IMR-90 (cell line): Measurements from ENCODE around the gene MGAT5B. TPM values are rescaled to one million over a fixed set of nuclear protein-coding genes. Genes with fewer than 3 reads are reported as not detected.

Experiments used
- ATAC-seq: fragments of 200-7000 bp; cut with Tn5 transposase; 2 replicates; pipeline ENCODE4 v1.9.1; 2020; ENCODE audit warnings: low read depth, mild to moderate bottlenecking, moderate library complexity
- BruUV-seq: library from RNA; stranded (reverse); fragments of 400-500 nt; replicated peaks from 2 replicates; lab custom pipeline; 2021; lab: Mats Ljungman, UMichigan
- CTCF ChIA-PET: fragments of 300-600 bp; formaldehyde crosslinking; extraction: SDS; loops from one replicate; lab custom pipeline; 2021; ENCODE audit warnings: antibody characterized with exemption; lab: Yijun Ruan, JAX
- POLR2A ChIA-PET: fragments of 300-600 bp; sonication (Branson Sonifier 250); formaldehyde crosslinking; loops from one replicate; lab custom pipeline; 2022; ENCODE audit warnings: antibody characterized with exemption; ENCODE audit not compliant: unreplicated experiment; lab: Charles Lee
- DNase-seq: peaks from one replicate; pipeline ENCODE4 v3.0.0; 2013
- H2AFZ ChIP-seq: replicated peaks from 2 replicates; pipeline ENCODE3; 2013; ENCODE audit warnings: low read length, mild to moderate bottlenecking; ENCODE audit not compliant: poor library complexity
- H2AK5ac ChIP-seq: 2 replicates; pipeline ENCODE4 v1.6.1; 2013; ENCODE audit warnings: low read depth, low read length, inconsistent platforms
- H2AK9ac ChIP-seq: replicated peaks from 2 replicates; pipeline ENCODE3; 2013; ENCODE audit warnings: mild to moderate bottlenecking, low read depth, low read length, moderate library complexity; ENCODE audit not compliant: poor library complexity
- H2BK120ac ChIP-seq: 2 replicates; pipeline ENCODE4 v1.6.1; 2013; ENCODE audit warnings: low read depth, low read length, inconsistent platforms
- H2BK15ac ChIP-seq: 3 replicates; pipeline ENCODE4 v1.6.1; 2013; ENCODE audit warnings: low read depth, low read length, inconsistent platforms
- H2BK20ac ChIP-seq: 2 replicates; pipeline ENCODE4 v1.6.1; 2013; ENCODE audit warnings: low read depth, mild to moderate bottlenecking, inconsistent platforms, low read length, moderate library complexity
- H2BK5ac ChIP-seq: 2 replicates; pipeline ENCODE4 v1.6.1; 2013; ENCODE audit warnings: mild to moderate bottlenecking, low read depth, low read length, inconsistent platforms; ENCODE audit not compliant: poor library complexity, severe bottlenecking
- H3K14ac ChIP-seq: replicated peaks from 2 replicates; pipeline ENCODE4 v1.6.1; 2013; ENCODE audit warnings: low read depth, low read length, inconsistent platforms
- H3K18ac ChIP-seq: 2 replicates; pipeline ENCODE4 v1.6.1; 2013; ENCODE audit warnings: low read depth, low read length, control low read depth
- H3K23ac ChIP-seq: 2 replicates; pipeline ENCODE4 v1.6.1; 2013; ENCODE audit warnings: low read depth, low read length, inconsistent platforms
- H3K27ac ChIP-seq: 2 replicates; pipeline ENCODE4 v1.5.1; 2013; ENCODE audit warnings: mild to moderate bottlenecking, control low read depth, low read length; ENCODE audit not compliant: insufficient read depth
- H3K27me3 ChIP-seq: 2 replicates; pipeline ENCODE4 v1.6.1; 2013; ENCODE audit warnings: low read length; ENCODE audit not compliant: control insufficient read depth, insufficient read depth
- H3K36me3 ChIP-seq: 2 replicates; pipeline ENCODE4 v1.6.1; 2013; ENCODE audit warnings: low read length, mixed read lengths; ENCODE audit not compliant: control insufficient read depth, insufficient read depth
- H3K4ac ChIP-seq: 2 replicates; pipeline ENCODE4 v1.6.1; 2013; ENCODE audit warnings: low read depth, low read length, inconsistent platforms
- H3K4me1 ChIP-seq: 2 replicates; pipeline ENCODE4 v1.6.1; 2013; ENCODE audit warnings: low read length, mixed read lengths; ENCODE audit not compliant: control insufficient read depth, insufficient read depth
- H3K4me2 ChIP-seq: 2 replicates; pipeline ENCODE4 v1.6.1; 2013; ENCODE audit warnings: low read depth, mild to moderate bottlenecking, control low read depth, low read length, moderate library complexity
- H3K4me3 ChIP-seq: 2 replicates; pipeline ENCODE4 v1.5.1; 2013; ENCODE audit warnings: low read depth, mild to moderate bottlenecking, control low read depth, low read length, moderate library complexity; ENCODE audit not compliant: insufficient read depth
- H3K56ac ChIP-seq: 2 replicates; pipeline ENCODE4 v1.6.1; 2013; ENCODE audit warnings: low read length, inconsistent platforms; ENCODE audit not compliant: insufficient read depth; ENCODE audit errors: extremely low read depth
- H3K79me1 ChIP-seq, 2 experiments: 2 replicates each; pipeline ENCODE4 v1.6.1; 2013; ENCODE audit warnings: low read length in 2 of 2, inconsistent platforms in 1 of 2, low read depth in 1 of 2
- H3K9ac ChIP-seq: 2 replicates; pipeline ENCODE4 v1.6.1; 2013; ENCODE audit warnings: low read depth, low read length, control low read depth
- H3K9me1 ChIP-seq: 2 replicates; pipeline ENCODE4 v1.6.1; 2013; ENCODE audit warnings: low read length, inconsistent platforms; ENCODE audit not compliant: insufficient read depth
- H3K9me3 ChIP-seq: 2 replicates; pipeline ENCODE4 v1.6.1; 2013; ENCODE audit warnings: low read length; ENCODE audit not compliant: control insufficient read depth, insufficient read depth
- H4K20me1 ChIP-seq: 2 replicates; pipeline ENCODE4 v1.6.1; 2013; ENCODE audit warnings: low read length, inconsistent platforms; ENCODE audit not compliant: insufficient read depth
- H4K5ac ChIP-seq: 2 replicates; pipeline ENCODE4 v1.6.1; 2013; ENCODE audit warnings: mild to moderate bottlenecking, low read depth, low read length, control low read depth
- H4K8ac ChIP-seq, 2 experiments: 2 replicates each; pipeline ENCODE4 v1.6.1; 2013; ENCODE audit warnings: low read depth in 2 of 2, low read length in 2 of 2, control low read depth in 1 of 2, inconsistent platforms in 1 of 2
- H4K91ac ChIP-seq: 2 replicates; pipeline ENCODE4 v1.6.1; 2013; ENCODE audit warnings: low read depth, low read length, inconsistent platforms; ENCODE audit not compliant: insufficient read depth
- BHLHE40 ChIP-seq: fragments of 150-350 bp; IDR thresholded peaks from 2 replicates; pipeline ENCODE4 v1.6.1; 2016; ENCODE audit warnings: mild to moderate bottlenecking, low read depth, low read length
- CEBPB ChIP-seq: IDR thresholded peaks from 2 replicates; pipeline ENCODE4 v1.6.1; 2012; ENCODE audit warnings: low read depth, low read length, improper control_type of control experiment
- FOS ChIP-seq: fragments of 150-350 bp; IDR thresholded peaks from 2 replicates; pipeline ENCODE4 v1.6.1; 2016; ENCODE audit warnings: low read depth, low read length
- MAZ ChIP-seq: IDR thresholded peaks from 2 replicates; pipeline ENCODE4 v1.6.1; 2012; ENCODE audit warnings: low read depth, mild to moderate bottlenecking, low read length, improper control_type of control experiment, moderate library complexity, borderline replicate concordance
- MXI1 ChIP-seq: IDR thresholded peaks from 2 replicates; pipeline ENCODE4 v1.6.1; 2012; ENCODE audit warnings: low read depth, mild to moderate bottlenecking, low read length, moderate library complexity, borderline replicate concordance
- NFE2L2 ChIP-seq: fragments of 150-350 bp; IDR thresholded peaks from 2 replicates; pipeline ENCODE4 v1.6.1; 2016; ENCODE audit warnings: low read depth, mild to moderate bottlenecking, low read length
- POLR2A ChIP-seq: IDR thresholded peaks from 2 replicates; pipeline ENCODE4 v1.6.1; 2012; ENCODE audit warnings: mild to moderate bottlenecking, low read depth, low read length
- RAD21 ChIP-seq: IDR thresholded peaks from 2 replicates; pipeline ENCODE4 v1.6.1; 2012; ENCODE audit warnings: low read length, improper control_type of control experiment
- RCOR1 ChIP-seq: IDR thresholded peaks from 2 replicates; pipeline ENCODE4 v1.6.1; 2012; ENCODE audit warnings: mild to moderate bottlenecking, low read length, improper control_type of control experiment; ENCODE audit not compliant: insufficient replicate concordance
- RFX5 ChIP-seq: IDR thresholded peaks from 2 replicates; pipeline ENCODE4 v1.8.0; 2012; ENCODE audit warnings: low read depth, mild to moderate bottlenecking, low read length, moderate library complexity
- WGBS, 2 experiments: methylation state at CpG; one replicate each; pipeline versions ENCODE4 v1.1.5 to v1.1.7; 2013; ENCODE audit warnings: missing lambda C conversion rate in 2 of 2; ENCODE audit not compliant: insufficient read length in 1 of 2; ENCODE audit errors: extremely low coverage in 2 of 2; 5-methylcytosine and 5-hydroxymethylcytosine counted together
- dilution Hi-C: fragments of 300-500 bp; cut with HindIII; formaldehyde crosslinking; loops from one replicate; pipeline ENCODE4 v1.14.3; 2018; ENCODE audit warnings: low sequenced_read_pairs; ENCODE audit not compliant: unreplicated experiment
- in situ Hi-C: fragments of 300-500 bp; cut with MboI; formaldehyde crosslinking; loops from 3 replicates; pipeline ENCODE4 v1.14.3; 2019; ENCODE audit warnings: low sequenced_read_pairs, inconsistent platforms, mixed read lengths
- intact Hi-C: fragments of 100-400 bp; cut with micrococcal nuclease; formaldehyde crosslinking; loops from 2 replicates; pipeline ENCODE4 v1.10.0; 2022
- polyA plus RNA-seq, 3 experiments: library from polyadenylated mRNA; depleted of rRNA; stranded (reverse); fragments of >200 nt; gene quantifications; 2 replicates each; pipeline ENCODE4 v1.2.3, GENCODE V29; 2012; ENCODE audit warnings: low replicate concordance in 1 of 3
- total RNA-seq: library from RNA; depleted of rRNA; stranded (reverse); fragments of >200 nt; gene quantifications from 2 replicates; pipeline ENCODE4 v1.2.3, GENCODE V29; 2012
- TF ChIP-seq, protein P1 (sequence below): fragments of 150-350 bp; IDR thresholded peaks from 2 replicates; pipeline ENCODE4 v1.6.1; 2016; ENCODE audit warnings: low read depth, mild to moderate bottlenecking, low read length, moderate library complexity, borderline replicate concordance
- TF ChIP-seq, protein P2 (sequence below): conservative IDR thresholded peaks from 2 replicates; pipeline ENCODE4 v1.5.1; 2012; ENCODE audit warnings: mild to moderate bottlenecking, low read depth, low read length, improper control_type of control experiment
- TF ChIP-seq, protein P3 (sequence below): fragments of 150-350 bp; IDR thresholded peaks from 2 replicates; pipeline ENCODE4 v1.6.1; 2017; ENCODE audit warnings: mild to moderate bottlenecking, antibody characterized with exemption, low read length, low read depth

The MGAT5B gene
- total and polyA plus RNA-seq, 2 of the 4 experiments (the other 2 are of a cell fraction) = 0.54 to 2.0 TPM

DNA sequence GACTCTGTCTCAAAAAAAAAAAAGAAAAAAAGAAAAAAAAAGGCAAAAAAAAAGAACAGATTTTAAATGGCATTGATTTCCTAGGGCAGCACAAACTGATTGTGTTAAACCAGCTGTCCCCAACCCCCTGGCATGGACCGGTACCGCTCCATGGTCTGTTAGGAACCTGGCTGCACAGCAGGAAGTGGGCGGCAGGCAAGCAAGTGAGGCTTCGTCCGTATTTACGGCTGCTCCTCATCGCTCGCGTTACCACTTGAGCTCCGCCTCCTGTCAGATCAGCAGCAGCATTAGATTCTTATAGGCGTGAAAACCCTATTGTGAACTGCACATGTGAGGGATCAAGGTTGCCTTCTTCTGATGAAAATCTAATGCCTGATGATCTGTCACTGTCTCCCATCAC lies 26.6 kb downstream of the MGAT5B start:
- no peak for DNase-seq
- dilution Hi-C loops = no loop called here
- Histone ChIP-seq H3K79me1 (no peaks in the 10 kb centered on the region), H3K27me3 (peaks cover 8% of the 10 kb centered on the region; the same call in 1 of the 2 replicates), H3K14ac (no peak overlapping the region), H4K20me1 (no peaks in the 10 kb centered on the region), H3K9me3 (peaks cover 5% of the 10 kb centered on the region; the same call in 1 of the 2 replicates), H2AK9ac (no peak overlapping the region), H3K23ac (no peak overlapping the region), H2BK5ac (no peak overlapping the region), H4K8ac (no peak overlapping the region), H3K9ac (no peak overlapping the region), H4K5ac (no peak overlapping the region), H3K4me1 (no peaks in the 10 kb centered on the region), H3K18ac (no peak overlapping the region), H2BK120ac (no peak overlapping the region), H3K4me3 (no peak overlapping the region), H3K9me1 (no peaks in the 10 kb centered on the region), H2BK20ac (no peak overlapping the region), H2AFZ (no peak overlapping the region), H3K36me3 (no peaks in the 10 kb centered on the region), H2AK5ac (no peak overlapping the region), H3K4me2 (no peak overlapping the region), H3K56ac (no peak overlapping the region), H3K4ac (no peak overlapping the region), H3K27ac (no peak overlapping the region), H2BK15ac (no peak overlapping the region), H4K91ac (no peak overlapping the region)
- TF ChIP-seq BHLHE40 (no peak), MXI1 (no peak), POLR2A (no peak), NFE2L2 (no peak), RFX5 (no peak), RCOR1 (no peak), MAZ (no peak), RAD21 (no peak), FOS (no peak), CEBPB (no peak)
- TF ChIP-seq, protein P1, sequence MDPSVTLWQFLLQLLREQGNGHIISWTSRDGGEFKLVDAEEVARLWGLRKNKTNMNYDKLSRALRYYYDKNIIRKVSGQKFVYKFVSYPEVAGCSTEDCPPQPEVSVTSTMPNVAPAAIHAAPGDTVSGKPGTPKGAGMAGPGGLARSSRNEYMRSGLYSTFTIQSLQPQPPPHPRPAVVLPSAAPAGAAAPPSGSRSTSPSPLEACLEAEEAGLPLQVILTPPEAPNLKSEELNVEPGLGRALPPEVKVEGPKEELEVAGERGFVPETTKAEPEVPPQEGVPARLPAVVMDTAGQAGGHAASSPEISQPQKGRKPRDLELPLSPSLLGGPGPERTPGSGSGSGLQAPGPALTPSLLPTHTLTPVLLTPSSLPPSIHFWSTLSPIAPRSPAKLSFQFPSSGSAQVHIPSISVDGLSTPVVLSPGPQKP = no peak
- TF ChIP-seq, protein P2, sequence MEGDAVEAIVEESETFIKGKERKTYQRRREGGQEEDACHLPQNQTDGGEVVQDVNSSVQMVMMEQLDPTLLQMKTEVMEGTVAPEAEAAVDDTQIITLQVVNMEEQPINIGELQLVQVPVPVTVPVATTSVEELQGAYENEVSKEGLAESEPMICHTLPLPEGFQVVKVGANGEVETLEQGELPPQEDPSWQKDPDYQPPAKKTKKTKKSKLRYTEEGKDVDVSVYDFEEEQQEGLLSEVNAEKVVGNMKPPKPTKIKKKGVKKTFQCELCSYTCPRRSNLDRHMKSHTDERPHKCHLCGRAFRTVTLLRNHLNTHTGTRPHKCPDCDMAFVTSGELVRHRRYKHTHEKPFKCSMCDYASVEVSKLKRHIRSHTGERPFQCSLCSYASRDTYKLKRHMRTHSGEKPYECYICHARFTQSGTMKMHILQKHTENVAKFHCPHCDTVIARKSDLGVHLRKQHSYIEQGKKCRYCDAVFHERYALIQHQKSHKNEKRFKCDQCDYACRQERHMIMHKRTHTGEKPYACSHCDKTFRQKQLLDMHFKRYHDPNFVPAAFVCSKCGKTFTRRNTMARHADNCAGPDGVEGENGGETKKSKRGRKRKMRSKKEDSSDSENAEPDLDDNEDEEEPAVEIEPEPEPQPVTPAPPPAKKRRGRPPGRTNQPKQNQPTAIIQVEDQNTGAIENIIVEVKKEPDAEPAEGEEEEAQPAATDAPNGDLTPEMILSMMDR = no peak
- TF ChIP-seq, protein P3, sequence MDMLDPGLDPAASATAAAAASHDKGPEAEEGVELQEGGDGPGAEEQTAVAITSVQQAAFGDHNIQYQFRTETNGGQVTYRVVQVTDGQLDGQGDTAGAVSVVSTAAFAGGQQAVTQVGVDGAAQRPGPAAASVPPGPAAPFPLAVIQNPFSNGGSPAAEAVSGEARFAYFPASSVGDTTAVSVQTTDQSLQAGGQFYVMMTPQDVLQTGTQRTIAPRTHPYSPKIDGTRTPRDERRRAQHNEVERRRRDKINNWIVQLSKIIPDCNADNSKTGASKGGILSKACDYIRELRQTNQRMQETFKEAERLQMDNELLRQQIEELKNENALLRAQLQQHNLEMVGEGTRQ = no peak
- BruUV-seq = no TSS peak
- in situ Hi-C loops = no loop called here
- ChIA-PET CTCF (no interaction called here), POLR2A (no interaction called here)
- WGBS, 2 experiments = 100% methylated on average over 7 of the region's 11 CpGs; no CpG with 5 or more reads in 1 of the 2 experiments
- intact Hi-C loops = no loop called here
- ATAC-seq = no peak
